Skin epidermis (tissue), 12 donors: ENCODE measurements around the gene SEMA5B.

Experiments used
- H3K27ac ChIP-seq, 21 experiments: fragments of 200-600 bp; sonication (generic) in 11 of 21; one replicate each; pipeline ENCODE4 v1.5.0; 2020; ENCODE audit warnings: mild to moderate bottlenecking in 3 of 21, inconsistent platforms in 2 of 21, moderate library complexity in 2 of 21
- H3K4me3 ChIP-seq, 7 experiments: fragments of 200-600 bp; sonication (generic) in 2 of 7; one replicate each; pipeline ENCODE4 v1.5.0; 2020; ENCODE audit warnings: inconsistent platforms in 2 of 7, mild to moderate bottlenecking in 2 of 7, moderate library complexity in 1 of 7

SEMA5B gene

GRCh38 chr3:122979211-122979610 lies 48.4 kb downstream of the SEMA5B start:
- Histone ChIP-seq H3K27ac (no peak overlapping the region), H3K4me3 (no peak overlapping the region)

- Histone ChIP-seq H3K27ac (no peak overlapping the region), H3K4me3 (no peak overlapping the region)
These were observed 49.0 kb downstream of the SEMA5B start for GRCh38 chr3:122978569-122978968.

GRCh38 chr3:122977746-122978466 lies 49.7 kb downstream of the SEMA5B start:
- Histone ChIP-seq H3K27ac (no peak overlapping the region), H3K4me3 (no peak overlapping the region)

GRCh38 chr3:122975924-122976293 lies 51.7 kb downstream of the SEMA5B start:
- peak overlapping the region in 3 of 21 experiments; percentile 48 to 67 (median 52) for H3K27ac ChIP-seq
- H3K4me3 ChIP-seq = no peak overlapping the region

- Histone ChIP-seq H3K4me3 (no peak overlapping the region), H3K27ac (peak overlapping the region in 4 of 21 experiments; percentile 44 to 67 (median 50))
These were observed 52.2 kb downstream of the SEMA5B start for GRCh38 chr3:122975163-122975923.

- peak overlapping the region in 4 of 21 experiments; percentile 2 to 48 (median 30) for H3K27ac ChIP-seq
- H3K4me3 ChIP-seq = no peak overlapping the region
These were observed 52.8 kb downstream of the SEMA5B start for GRCh38 chr3:122974764-122975162.

- Histone ChIP-seq H3K27ac (no peak overlapping the region), H3K4me3 (no peak overlapping the region)
These were observed 53.5 kb downstream of the SEMA5B start for GRCh38 chr3:122973893-122974615.

GRCh38 chr3:122972141-122972540 lies 55.4 kb downstream of the SEMA5B start:
- no peak overlapping the region for H3K27ac ChIP-seq

GRCh38 chr3:122969585-122970469 lies 57.7 kb downstream of the SEMA5B start:
- no peak overlapping the region for H3K4me3 ChIP-seq
- no peak overlapping the region for H3K27ac ChIP-seq

More at GRCh38 chr3:122972141-122972540, 55.4 kb downstream of the SEMA5B start:
- H3K4me3 ChIP-seq = no peak overlapping the region

- Histone ChIP-seq H3K27ac (no peak overlapping the region), H3K4me3 (no peak overlapping the region)
These were observed 59.8 kb downstream of the SEMA5B start for GRCh38 chr3:122967765-122968164.

- no peak overlapping the region for H3K27ac ChIP-seq
- H3K4me3 ChIP-seq = no peak overlapping the region
These were observed 60.2 kb downstream of the SEMA5B start for GRCh38 chr3:122967356-122967755.

GRCh38 chr3:122966045-122966444 lies 61.5 kb downstream of the SEMA5B start:
- Histone ChIP-seq H3K27ac (no peak overlapping the region), H3K4me3 (no peak overlapping the region)

- Histone ChIP-seq H3K27ac (no peak overlapping the region), H3K4me3 (no peak overlapping the region)
These were observed 62.8 kb downstream of the SEMA5B start for GRCh38 chr3:122964811-122965210.

- Histone ChIP-seq H3K27ac (no peak overlapping the region), H3K4me3 (no peak overlapping the region)
These were observed 65.4 kb downstream of the SEMA5B start for GRCh38 chr3:122962149-122962548.

- no peak overlapping the region for H3K4me3 ChIP-seq
These were observed 66.4 kb downstream of the SEMA5B start for GRCh38 chr3:122961146-122961545.

GRCh38 chr3:122960652-122961051 lies 66.9 kb downstream of the SEMA5B start:
- no peak overlapping the region for H3K27ac ChIP-seq

More at GRCh38 chr3:122961146-122961545, 66.4 kb downstream of the SEMA5B start:
- no peak overlapping the region for H3K27ac ChIP-seq

GRCh38 chr3:122959339-122959738 lies 68.2 kb downstream of the SEMA5B start:
- no peak overlapping the region for H3K4me3 ChIP-seq
- H3K27ac ChIP-seq = no peak overlapping the region

More at GRCh38 chr3:122960652-122961051, 66.9 kb downstream of the SEMA5B start:
- no peak overlapping the region for H3K4me3 ChIP-seq

GRCh38 chr3:122957707-122958689 lies 69.6 kb downstream of the SEMA5B start:
- H3K27ac ChIP-seq = no peak overlapping the region
- H3K4me3 ChIP-seq = no peak overlapping the region
